Activated CD4-positive, alpha-beta T cell treated with anti-CD3 and anti-CD28 coated beads for 1 hour (primary cell): ENCODE data around the gene ANK2.

Experiments used
- DNase-seq: peaks from one replicate; pipeline ENCODE4 v3.0.0-alpha.2; 2020

ANK2 gene

GRCh38 chr4:113355550-113356371, 306.3 kb downstream of the ANK2 start:
- peak; percentile 47 for DNase-seq

- no peak for DNase-seq
These were observed 307.0 kb downstream of the ANK2 start for GRCh38 chr4:113356453-113356852.

GRCh38 chr4:113358784-113359183, 309.3 kb downstream of the ANK2 start:
- DNase-seq, result no peak

GRCh38 chr4:113365377-113365776, 315.9 kb downstream of the ANK2 start:
- no peak for DNase-seq

GRCh38 chr4:113368056-113368455, 318.6 kb downstream of the ANK2 start:
- DNase-seq, result no peak

- no peak for DNase-seq
These were observed 321.7 kb downstream of the ANK2 start for GRCh38 chr4:113371111-113371510.

DNA sequence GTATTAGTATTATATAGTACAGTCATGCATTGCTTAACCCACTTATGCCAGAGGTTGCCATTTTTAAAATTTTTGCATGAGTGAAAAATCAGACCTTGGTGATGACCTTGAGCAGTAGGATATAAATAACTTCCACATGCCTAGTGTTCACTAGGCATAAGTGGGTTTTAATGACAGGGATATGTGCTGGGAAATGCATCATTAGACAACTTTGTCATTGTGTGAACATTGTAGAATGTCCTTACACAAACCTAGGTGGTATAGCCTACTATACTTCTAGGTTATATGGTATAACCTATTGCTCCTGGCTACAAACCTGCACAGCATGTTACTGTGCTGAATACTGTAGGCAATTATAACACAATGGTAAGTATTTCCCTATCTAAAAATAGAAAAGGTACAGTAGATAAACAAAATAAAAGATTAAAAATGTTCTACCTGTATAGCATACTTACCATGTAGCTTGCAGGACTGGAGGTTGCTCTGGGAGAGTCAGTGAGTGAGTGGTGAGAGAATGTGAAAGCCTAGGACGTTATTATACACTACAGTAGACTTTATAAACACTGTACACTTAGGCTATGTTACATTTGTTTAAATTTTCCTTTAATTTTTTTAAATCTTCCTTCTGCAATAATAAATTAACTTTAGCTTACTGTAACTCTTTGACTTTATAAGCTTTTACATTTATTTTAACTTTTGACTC, 326.7 kb downstream of the ANK2 start:
- DNase-seq, result no peak

GRCh38 chr4:113378836-113379235, 329.4 kb downstream of the ANK2 start:
- DNase-seq, result no peak

DNA sequence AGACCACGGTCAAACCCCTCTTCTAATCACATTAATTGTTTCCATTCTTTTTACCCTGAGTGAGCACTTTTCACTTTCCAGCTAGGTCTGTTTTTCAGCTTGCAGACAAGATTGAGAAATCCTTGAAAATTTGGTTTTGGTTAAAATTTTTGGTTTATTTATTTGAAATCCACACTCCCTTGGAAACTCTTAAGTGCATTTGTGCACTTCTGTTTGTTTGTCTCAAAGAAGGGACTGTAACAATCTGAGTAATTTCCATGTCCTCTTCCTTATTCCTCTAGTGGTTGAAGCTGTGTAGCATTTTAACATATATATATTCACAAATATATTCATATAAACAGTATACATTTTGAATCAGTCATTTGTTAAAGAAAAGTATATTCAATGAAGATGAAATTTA, 333.3 kb downstream of the ANK2 start:
- DNase-seq, result no peak

DNA sequence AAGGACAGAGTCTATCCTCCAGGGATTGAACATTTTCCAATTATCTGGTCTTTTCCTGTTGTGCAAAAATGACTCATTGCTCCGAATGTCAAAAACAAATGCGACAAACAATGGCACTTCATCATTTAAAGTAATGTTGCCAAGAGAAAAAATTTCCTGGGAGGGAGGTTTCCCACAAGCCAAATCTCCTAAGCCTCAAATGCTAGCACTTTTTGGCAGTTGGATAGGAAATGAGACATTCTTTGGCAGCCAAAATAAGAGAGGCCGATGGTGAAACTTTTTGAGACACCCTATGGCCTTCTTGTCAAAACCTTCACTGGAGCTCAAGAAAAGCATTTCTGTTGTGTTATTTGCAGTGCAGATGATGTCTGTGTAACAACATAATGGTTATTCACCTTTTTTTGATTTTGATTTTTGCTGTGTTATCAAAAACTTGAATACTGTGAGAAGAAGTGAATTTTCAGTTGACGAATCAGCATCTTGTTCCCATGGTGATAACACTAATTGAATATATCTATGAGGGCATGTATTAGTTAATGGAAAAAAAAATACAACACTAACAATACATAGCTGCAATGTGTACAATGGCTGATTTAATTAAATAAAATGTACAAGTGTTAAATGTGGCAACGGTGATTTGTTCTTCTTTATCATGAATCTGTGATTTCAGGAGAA, 333.8 kb downstream of the ANK2 start:
- DNase-seq, result no peak

DNA sequence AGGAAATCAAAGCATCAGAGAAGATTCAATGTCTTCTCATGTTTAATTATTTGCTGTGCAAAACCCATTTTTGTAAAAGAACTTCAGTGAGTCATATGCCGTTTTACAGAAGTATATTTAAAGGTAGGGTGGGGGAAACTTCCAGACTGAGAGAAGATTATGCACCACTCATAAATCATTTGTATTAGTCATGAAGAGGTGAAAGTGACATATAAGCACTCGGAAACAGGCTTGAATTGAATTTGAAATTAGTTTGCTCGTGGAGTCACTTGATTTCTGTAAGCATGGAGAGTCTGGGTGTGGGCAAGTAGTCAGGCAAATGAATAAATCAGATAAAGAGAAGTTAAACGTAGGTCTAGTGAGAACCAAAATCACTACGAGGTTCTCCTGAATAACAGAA, 335.1 kb downstream of the ANK2 start:
- no peak for DNase-seq

- no peak for DNase-seq
These were observed 335.9 kb downstream of the ANK2 start for GRCh38 chr4:113385281-113385899.

GRCh38 chr4:113389160-113389559, 339.7 kb downstream of the ANK2 start:
- DNase-seq, result no peak

DNA sequence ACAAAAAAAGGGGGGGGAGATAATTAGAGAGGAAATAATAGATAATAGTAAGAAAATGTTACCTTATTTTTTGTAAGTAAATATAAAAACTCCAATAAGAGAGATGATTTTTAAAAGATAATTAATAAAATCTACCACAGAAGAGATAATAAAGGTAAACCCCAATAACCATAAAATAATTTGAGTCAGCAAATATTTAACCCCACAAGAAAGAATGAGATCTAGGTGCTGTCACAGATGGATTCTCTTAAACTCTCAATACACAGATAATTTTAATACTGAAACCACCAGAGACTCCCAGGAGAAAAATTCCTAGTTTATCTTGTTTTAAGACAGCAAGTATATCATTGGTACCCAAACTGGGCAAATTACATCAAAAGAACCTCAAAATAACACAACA, 341.4 kb downstream of the ANK2 start:
- no peak for DNase-seq

GRCh38 chr4:113394108-113394729, 344.8 kb downstream of the ANK2 start:
- DNase-seq, result no peak

DNA sequence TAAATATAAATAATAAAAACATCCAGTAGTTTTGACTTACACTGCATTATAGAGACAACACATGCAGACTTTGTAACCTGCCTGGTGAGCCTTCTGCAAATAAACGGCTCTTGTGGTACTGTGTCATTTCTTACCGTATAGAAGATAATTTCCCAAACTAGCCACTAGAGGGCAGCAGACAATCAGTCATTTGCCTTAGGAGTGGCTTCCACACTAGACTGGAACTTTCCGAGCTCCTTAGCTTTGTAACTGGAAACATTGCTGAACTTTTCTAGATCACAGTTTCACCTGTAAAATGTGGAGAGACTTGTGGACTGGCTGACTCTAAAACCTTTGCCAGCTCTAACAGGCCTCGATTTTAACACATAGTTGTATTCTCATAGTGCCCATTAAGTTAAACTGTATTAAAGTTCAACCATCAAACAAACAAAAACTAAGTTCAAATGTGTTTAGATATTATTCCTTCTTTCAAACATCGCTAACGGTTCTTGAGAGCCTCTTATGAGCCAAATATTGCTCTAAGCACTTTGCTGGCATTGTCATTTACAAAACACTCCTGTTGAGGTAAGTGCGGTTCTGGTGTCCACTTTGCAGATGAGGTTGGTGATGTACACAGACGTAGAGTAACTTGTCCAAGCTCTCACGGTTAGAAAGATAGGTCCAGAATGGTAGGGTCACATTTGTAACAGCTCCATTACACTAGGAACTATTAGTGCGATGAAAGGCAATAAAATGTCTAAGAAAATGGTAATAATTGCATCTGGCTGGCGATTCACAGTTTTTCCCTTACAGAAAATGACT, 345.5 kb downstream of the ANK2 start:
- no peak for DNase-seq

GRCh38 chr4:113397114-113397701, 347.8 kb downstream of the ANK2 start:
- no peak for DNase-seq

- no peak for DNase-seq
These were observed 349.1 kb downstream of the ANK2 start for GRCh38 chr4:113398441-113399143.

GRCh38 chr4:113404167-113404571, 354.7 kb downstream of the ANK2 start:
- DNase-seq, result no peak

DNA sequence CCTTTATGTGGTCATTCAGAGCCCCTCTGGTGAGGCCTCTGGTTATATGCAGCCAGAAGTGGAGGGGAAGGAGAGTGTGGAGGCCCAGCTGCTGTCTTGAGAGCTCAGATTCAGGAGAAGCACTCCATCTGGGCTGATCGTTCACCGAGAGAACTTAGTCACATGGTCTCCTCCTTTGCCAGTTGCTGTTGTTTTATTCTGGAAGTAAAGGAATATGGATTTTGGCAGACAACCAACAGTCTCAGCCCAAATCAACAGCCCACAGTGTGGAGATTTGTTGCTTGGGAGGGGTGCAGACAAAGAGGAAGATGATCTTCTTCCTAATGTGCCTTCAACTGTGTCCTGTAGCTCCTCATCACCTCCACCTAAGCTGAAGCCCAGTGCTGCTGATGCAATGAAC, 355.4 kb downstream of the ANK2 start:
- DNase-seq, result no peak
